CD14-positive monocyte (primary cell): Measurements from ENCODE around the gene DPH3. TPM values are rescaled to one million over a fixed set of nuclear protein-coding genes. Genes with fewer than 3 reads are reported as not detected.

ENCODE experiments used
- DNase-seq, 3 donors: peaks; one replicate each; pipeline ENCODE4 v3.0.0-alpha.2; 2011 to 2022
- H2AFZ ChIP-seq: 2 replicates; pipeline ENCODE4 v1.6.0; 2012; ENCODE audit warnings: mild to moderate bottlenecking, low read depth, low read length, inconsistent platforms; ENCODE audit not compliant: insufficient read depth, poor library complexity, severe bottlenecking
- H3K27ac ChIP-seq, 2 donors: 1 replicate in 1 of 2; 2 replicates in 1 of 2; pipeline ENCODE4 v1.5.1; 2012 to 2013; ENCODE audit warnings: low read length in 2 of 2, control low read depth in 1 of 2, inconsistent platforms in 1 of 2, low read depth in 1 of 2, mild to moderate bottlenecking in 1 of 2
- H3K27me3 ChIP-seq, 2 donors: one replicate each; pipeline versions ENCODE4 v1.6.0 to v1.6.1; 2011 to 2013; ENCODE audit warnings: low read length in 2 of 2; ENCODE audit not compliant: control insufficient read depth in 2 of 2, insufficient read depth in 2 of 2
- H3K36me3 ChIP-seq, 2 donors: replicated peaks in 1 of 2; 1 replicate in 1 of 2; 2 replicates in 1 of 2; pipeline versions ENCODE4 v1.5.1 to v1.6.1; 2012 to 2013; ENCODE audit warnings: low read length in 2 of 2, control low read depth in 1 of 2, inconsistent platforms in 1 of 2, mild to moderate bottlenecking in 1 of 2; ENCODE audit not compliant: insufficient read depth in 2 of 2, control insufficient read depth in 1 of 2
- H3K4me1 ChIP-seq, 2 donors: 1 replicate in 1 of 2; 2 replicates in 1 of 2; pipeline versions ENCODE4 v1.5.1 to v1.6.1; 2012 to 2013; ENCODE audit warnings: low read length in 2 of 2, control low read depth in 1 of 2, inconsistent platforms in 1 of 2, mild to moderate bottlenecking in 1 of 2, moderate library complexity in 1 of 2; ENCODE audit not compliant: insufficient read depth in 2 of 2, control insufficient read depth in 1 of 2
- H3K4me2 ChIP-seq: replicated peaks from 2 replicates; pipeline ENCODE3; 2012; ENCODE audit warnings: low read length, moderate library complexity, mild to moderate bottlenecking; ENCODE audit not compliant: poor library complexity, severe bottlenecking; ENCODE audit errors: extremely low read depth
- H3K4me3 ChIP-seq, 3 experiments: fragments of 200-600 bp in 1 of 3; sonication (generic) in 1 of 3; replicated peaks in 1 of 3; 1 replicate in 2 of 3; 2 replicates in 1 of 3; pipeline ENCODE4 v1.5.1; 2011 to 2013; ENCODE audit warnings: low read length in 3 of 3, mild to moderate bottlenecking in 3 of 3, control low read depth in 2 of 3, low read depth in 2 of 3, inconsistent platforms in 1 of 3, moderate library complexity in 1 of 3
- H3K79me2 ChIP-seq: 2 replicates; pipeline ENCODE4 v1.6.0; 2012; ENCODE audit warnings: mild to moderate bottlenecking, control low read depth, inconsistent platforms, low read length, moderate library complexity; ENCODE audit not compliant: insufficient read depth
- H3K9ac ChIP-seq: 2 replicates; pipeline ENCODE4 v1.6.0; 2017; ENCODE audit warnings: low read length, mild to moderate bottlenecking; ENCODE audit not compliant: insufficient read depth, poor library complexity, severe bottlenecking
- H3K9me3 ChIP-seq, 2 donors: replicated peaks in 1 of 2; 1 replicate in 1 of 2; 2 replicates in 1 of 2; pipeline versions ENCODE4 v1.5.1 to v1.6.1; 2012 to 2013; ENCODE audit warnings: low read length in 2 of 2, control low read depth in 1 of 2; ENCODE audit not compliant: control insufficient read depth in 1 of 2, insufficient read depth in 1 of 2
- H4K20me1 ChIP-seq: 2 replicates; pipeline ENCODE4 v1.6.0; 2012; ENCODE audit warnings: mild to moderate bottlenecking, low read length, control low read depth, moderate library complexity; ENCODE audit not compliant: insufficient read depth
- H3K27ac Mint-ChIP-seq, 7 donors: one replicate each; pipeline ENCODE4 v1.8.0; 2020; ENCODE audit warnings: mild to moderate bottlenecking in 7 of 7, mixed read lengths in 7 of 7, moderate library complexity in 6 of 7, inconsistent platforms in 2 of 7
- H3K27me3 Mint-ChIP-seq, 3 donors: one replicate each; pipeline ENCODE4 v1.8.0; 2021 to 2022; ENCODE audit warnings: low read depth in 3 of 3, mild to moderate bottlenecking in 3 of 3, mixed read lengths in 3 of 3, moderate library complexity in 3 of 3, inconsistent platforms in 1 of 3
- H3K36me3 Mint-ChIP-seq, 2 donors: one replicate each; pipeline ENCODE4 v1.8.0; 2020; ENCODE audit warnings: mixed read lengths in 2 of 2, inconsistent platforms in 1 of 2, mild to moderate bottlenecking in 1 of 2
- H3K4me1 Mint-ChIP-seq: one replicate; pipeline ENCODE4 v1.8.0; 2020; ENCODE audit warnings: mild to moderate bottlenecking, mixed read lengths
- H3K4me3 Mint-ChIP-seq, 2 donors: one replicate each; pipeline ENCODE4 v1.8.0; 2020; ENCODE audit warnings: mild to moderate bottlenecking in 2 of 2, mixed read lengths in 2 of 2, moderate library complexity in 1 of 2
- H3K9me3 Mint-ChIP-seq, 7 donors: one replicate each; pipeline ENCODE4 v1.8.0; 2020 to 2022; ENCODE audit warnings: mixed read lengths in 7 of 7, mild to moderate bottlenecking in 6 of 7, moderate library complexity in 6 of 7, inconsistent platforms in 2 of 7
- WGBS: methylation state at CpG from one replicate; pipeline ENCODE4 v1.1.5; 2013; ENCODE audit warnings: missing lambda C conversion rate; ENCODE audit not compliant: insufficient coverage; 5-methylcytosine and 5-hydroxymethylcytosine counted together
- intact Hi-C, 2 donors: fragments of 100-400 bp; cut with micrococcal nuclease; formaldehyde crosslinking; loops; one replicate each; pipeline versions ENCODE4 v1.15.0 to v1.15.1; 2023
- polyA plus RNA-seq, 3 donors: library from polyadenylated mRNA; depleted of rRNA in 1 of 3; unstranded in 2 of 3; stranded (reverse) in 1 of 3; fragments of 300-500 nt in 2 of 3; fragments of >200 nt in 1 of 3; fragmentation: Illumina TruSeq in 2 of 3; gene quantifications; 1 replicate in 2 of 3; 2 replicates in 1 of 3; pipeline ENCODE4 v1.2.3, GENCODE V29; 2012 to 2021
- TF ChIP-seq, protein P1 (sequence below): fragments of 200-600 bp; IDR thresholded peaks from one replicate; pipeline ENCODE4 v1.8.0; 2022; ENCODE audit warnings: antibody characterized with exemption, mild to moderate bottlenecking

Gene DPH3
- polyA plus RNA-seq, 3 donors = 9.2 to 42.0 (median 33.7) TPM

DNA sequence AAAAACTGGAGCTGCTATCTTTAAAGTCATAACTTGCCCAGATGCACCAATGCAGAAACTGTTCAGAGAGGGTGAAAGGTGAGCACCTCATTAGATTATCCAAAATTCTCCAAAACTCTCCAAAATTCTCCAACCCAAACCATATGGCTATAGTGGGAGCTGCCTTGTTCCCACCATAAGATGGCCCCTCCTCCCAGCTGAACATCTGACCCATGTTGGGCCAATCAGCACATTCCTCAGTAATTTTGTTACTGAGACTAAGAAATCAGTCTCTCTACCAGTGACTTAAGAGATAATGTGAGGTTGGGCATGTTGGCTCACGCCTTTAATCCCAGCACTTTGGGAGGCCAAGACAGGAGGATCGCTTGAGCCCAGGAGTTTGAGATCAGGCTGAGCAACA is 32.8 kb downstream of the DPH3 start:
- H3K36me3 ChIP-seq = no peaks in the 10 kb centered on the region
- Mint-ChIP-seq H3K27me3 (no peaks in the 10 kb centered on the region), H3K27ac (no peak overlapping the region), H3K4me1 (peaks cover 6% of the 10 kb centered on the region), H3K36me3 (no peaks in the 10 kb centered on the region), H3K9me3 (peaks cover 0 to 3% (median 0%) of the 10 kb centered on the region in 7 donors), H3K4me3 (no peak overlapping the region)
- no peaks in the 10 kb centered on the region for H3K79me2 ChIP-seq
- no peaks in the 10 kb centered on the region for H4K20me1 ChIP-seq
- H3K27me3 ChIP-seq = no peaks in the 10 kb centered on the region
- H3K9ac ChIP-seq = no peak overlapping the region
- intact Hi-C loops = no loop called here
- no peak overlapping the region for H3K4me3 ChIP-seq
- H3K27ac ChIP-seq = no peak overlapping the region
- no peak overlapping the region for H3K4me2 ChIP-seq
- peaks cover 0 to 6% of the 10 kb centered on the region in 2 donors for H3K4me1 ChIP-seq
- TF ChIP-seq, protein P1, sequence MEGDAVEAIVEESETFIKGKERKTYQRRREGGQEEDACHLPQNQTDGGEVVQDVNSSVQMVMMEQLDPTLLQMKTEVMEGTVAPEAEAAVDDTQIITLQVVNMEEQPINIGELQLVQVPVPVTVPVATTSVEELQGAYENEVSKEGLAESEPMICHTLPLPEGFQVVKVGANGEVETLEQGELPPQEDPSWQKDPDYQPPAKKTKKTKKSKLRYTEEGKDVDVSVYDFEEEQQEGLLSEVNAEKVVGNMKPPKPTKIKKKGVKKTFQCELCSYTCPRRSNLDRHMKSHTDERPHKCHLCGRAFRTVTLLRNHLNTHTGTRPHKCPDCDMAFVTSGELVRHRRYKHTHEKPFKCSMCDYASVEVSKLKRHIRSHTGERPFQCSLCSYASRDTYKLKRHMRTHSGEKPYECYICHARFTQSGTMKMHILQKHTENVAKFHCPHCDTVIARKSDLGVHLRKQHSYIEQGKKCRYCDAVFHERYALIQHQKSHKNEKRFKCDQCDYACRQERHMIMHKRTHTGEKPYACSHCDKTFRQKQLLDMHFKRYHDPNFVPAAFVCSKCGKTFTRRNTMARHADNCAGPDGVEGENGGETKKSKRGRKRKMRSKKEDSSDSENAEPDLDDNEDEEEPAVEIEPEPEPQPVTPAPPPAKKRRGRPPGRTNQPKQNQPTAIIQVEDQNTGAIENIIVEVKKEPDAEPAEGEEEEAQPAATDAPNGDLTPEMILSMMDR = no peak
- no peak for DNase-seq
- no CpG with 5 or more reads among the region's 2 CpGs for WGBS
- H2AFZ ChIP-seq = no peak overlapping the region
- H3K9me3 ChIP-seq = no peaks in the 10 kb centered on the region

DNA sequence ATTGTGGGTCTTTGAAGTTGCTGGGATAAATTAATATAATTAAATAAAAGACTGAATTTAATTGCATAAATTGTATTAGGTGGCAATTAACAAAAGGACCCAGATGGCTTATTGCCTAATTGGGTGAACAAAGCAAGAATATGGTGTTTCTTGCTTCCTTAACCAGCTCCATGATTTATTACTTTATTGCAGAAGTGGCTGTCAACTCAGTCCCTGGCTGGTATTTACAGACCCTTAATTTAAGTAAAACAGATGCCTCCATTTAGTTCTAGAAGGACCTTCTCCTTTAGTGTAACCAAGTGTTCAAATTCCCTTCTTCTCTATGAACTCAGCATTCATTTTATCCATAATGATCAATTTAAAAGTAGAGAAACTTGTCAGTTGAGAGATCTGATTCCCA is 35.1 kb downstream of the DPH3 start:
- Histone ChIP-seq H3K4me3 (no peak overlapping the region), H3K9me3 (no peaks in the 10 kb centered on the region), H3K4me1 (peaks cover 0 to 9% of the 10 kb centered on the region in 2 donors), H3K4me2 (no peak overlapping the region), H3K27ac (no peak overlapping the region), H4K20me1 (no peaks in the 10 kb centered on the region), H3K27me3 (no peaks in the 10 kb centered on the region), H3K9ac (no peak overlapping the region), H2AFZ (no peak overlapping the region), H3K79me2 (no peaks in the 10 kb centered on the region), H3K36me3 (no peaks in the 10 kb centered on the region)
- intact Hi-C loops = no loop called here
- no peaks in the 10 kb centered on the region for H3K27me3 Mint-ChIP-seq
- TF ChIP-seq, protein P1 = no peak
- H3K4me1 Mint-ChIP-seq = peaks cover 13% of the 10 kb centered on the region
- H3K27ac Mint-ChIP-seq = no peak overlapping the region
- peaks cover 0 to 14% (median 8%) of the 10 kb centered on the region in 7 donors for H3K9me3 Mint-ChIP-seq
- DNase-seq = no peak
- H3K36me3 Mint-ChIP-seq = no peaks in the 10 kb centered on the region
- no peak overlapping the region for H3K4me3 Mint-ChIP-seq
